Stomach (tissue), 9 donors: ENCODE measurements around the gene LAMB1. TPM values are rescaled to one million over a fixed set of nuclear protein-coding genes. Genes with fewer than 3 reads are reported as not detected.

ENCODE experiments used
- DNase-seq, 2 donors: peaks; one replicate each; pipeline versions ENCODE4 v3.0.0 to v3.0.0-alpha.2; 2013 to 2019
- H3K27ac ChIP-seq, 5 donors: fragments of 200-600 bp in 4 of 5; sonication (generic) in 4 of 5; one replicate each; pipeline ENCODE4 v1.5.1; 2013 to 2019; ENCODE audit warnings: mild to moderate bottlenecking in 1 of 5, moderate library complexity in 1 of 5
- H3K27me3 ChIP-seq, 3 donors: fragments of 200-600 bp; sonication (generic); one replicate each; pipeline ENCODE4 v1.5.1; 2017 to 2019; ENCODE audit warnings: mixed run types in 1 of 3
- H3K36me3 ChIP-seq, 4 donors: fragments of 200-600 bp; sonication (generic); 1 replicate in 3 of 4; 2 replicates in 1 of 4; pipeline ENCODE4 v1.5.1; 2016 to 2019
- H3K4me1 ChIP-seq, 4 donors: fragments of 200-600 bp; sonication (generic); one replicate each; pipeline ENCODE4 v1.5.1; 2016 to 2019
- H3K4me3 ChIP-seq, 4 donors: fragments of 200-600 bp; sonication (generic) in 3 of 4; one replicate each; pipeline ENCODE4 v1.5.1; 2016 to 2019; ENCODE audit warnings: mild to moderate bottlenecking in 1 of 4
- H3K9me3 ChIP-seq, 4 donors: fragments of 200-600 bp; sonication (generic); one replicate each; pipeline ENCODE4 v1.5.1; 2016 to 2019
- EP300 ChIP-seq: sonication (generic); formaldehyde crosslinking; IDR thresholded peaks from one replicate; pipeline ENCODE4 v1.6.1; 2017; ENCODE audit warnings: antibody characterized with exemption
- POLR2A ChIP-seq, 4 donors: fragments of 450-650 bp; IDR thresholded peaks; one replicate each; pipeline ENCODE4 v1.6.1; 2016; ENCODE audit warnings: antibody characterized with exemption in 4 of 4, control low read depth in 2 of 4, mild to moderate bottlenecking in 1 of 4, moderate library complexity in 1 of 4
- POLR2AphosphoS5 ChIP-seq, 3 donors: sonication (generic); formaldehyde crosslinking; IDR thresholded peaks; one replicate each; pipeline ENCODE4 v1.6.1; 2016; ENCODE audit warnings: antibody characterized with exemption in 3 of 3
- WGBS, 5 donors: extraction: QIAGEN DNeasy Blood & Tissue Kit in 3 of 5; methylation state at CpG; one replicate each; pipeline versions ENCODE4 v1.1.5 to v1.1.7; 2013 to 2018; 5-methylcytosine and 5-hydroxymethylcytosine counted together
- intact Hi-C: fragments of 100-400 bp; cut with DNase I; formaldehyde crosslinking; loops from one replicate; pipeline ENCODE4 v1.15.1; 2023; ENCODE audit warnings: low total_unique reads
- polyA plus RNA-seq, 3 donors: library from polyadenylated mRNA; stranded (reverse); fragments of 200-250 nt; gene quantifications; one replicate each; pipeline ENCODE4 v1.2.3, GENCODE V29; 2013
- total RNA-seq, 5 donors: library from RNA; depleted of rRNA; stranded (reverse); fragments of >200 nt; gene quantifications; one replicate each; pipeline versions ENCODE4 v1.1.0 to v1.2.3, GENCODE V29; 2014 to 2016
- TF ChIP-seq, protein P1 (sequence below), 7 experiments: fragments of 450-650 bp in 4 of 7; fragments of 200-600 bp in 3 of 7; sonication (generic) in 3 of 7; IDR thresholded peaks; one replicate each; pipeline ENCODE4 v1.5.1; 2016 to 2019; ENCODE audit warnings: antibody characterized with exemption in 7 of 7, control low read depth in 2 of 7, mild to moderate bottlenecking in 1 of 7
- donor health status: healthy with polysubstance abuse.
- donor health status: Bipolar disorder and iron deficiency.
- donor health status: healthy.

LAMB1 gene
- total and polyA plus RNA-seq, 8 donors = 50.0 to 399 (median 111) TPM

DNA sequence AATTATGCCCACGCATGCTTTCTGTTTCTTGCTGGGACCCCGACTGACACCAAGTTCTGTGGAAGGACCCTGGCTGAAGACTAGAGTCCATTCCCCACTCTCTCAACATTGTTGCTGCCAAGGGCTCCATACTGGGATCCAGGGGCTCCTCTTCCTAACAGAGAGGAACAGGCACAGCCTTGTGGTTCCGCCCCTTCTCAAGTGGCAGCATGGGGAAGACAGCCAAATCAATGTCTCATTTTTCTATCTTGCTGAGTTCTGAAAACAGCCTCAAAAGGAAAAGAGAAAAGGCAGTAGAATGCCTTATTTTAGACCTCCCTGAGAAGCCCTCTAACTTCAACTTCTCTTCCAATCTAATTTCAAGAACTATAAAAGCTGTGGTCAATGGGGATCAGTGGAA is 23.7 kb upstream of the LAMB1 start:
- TF ChIP-seq, protein P1, sequence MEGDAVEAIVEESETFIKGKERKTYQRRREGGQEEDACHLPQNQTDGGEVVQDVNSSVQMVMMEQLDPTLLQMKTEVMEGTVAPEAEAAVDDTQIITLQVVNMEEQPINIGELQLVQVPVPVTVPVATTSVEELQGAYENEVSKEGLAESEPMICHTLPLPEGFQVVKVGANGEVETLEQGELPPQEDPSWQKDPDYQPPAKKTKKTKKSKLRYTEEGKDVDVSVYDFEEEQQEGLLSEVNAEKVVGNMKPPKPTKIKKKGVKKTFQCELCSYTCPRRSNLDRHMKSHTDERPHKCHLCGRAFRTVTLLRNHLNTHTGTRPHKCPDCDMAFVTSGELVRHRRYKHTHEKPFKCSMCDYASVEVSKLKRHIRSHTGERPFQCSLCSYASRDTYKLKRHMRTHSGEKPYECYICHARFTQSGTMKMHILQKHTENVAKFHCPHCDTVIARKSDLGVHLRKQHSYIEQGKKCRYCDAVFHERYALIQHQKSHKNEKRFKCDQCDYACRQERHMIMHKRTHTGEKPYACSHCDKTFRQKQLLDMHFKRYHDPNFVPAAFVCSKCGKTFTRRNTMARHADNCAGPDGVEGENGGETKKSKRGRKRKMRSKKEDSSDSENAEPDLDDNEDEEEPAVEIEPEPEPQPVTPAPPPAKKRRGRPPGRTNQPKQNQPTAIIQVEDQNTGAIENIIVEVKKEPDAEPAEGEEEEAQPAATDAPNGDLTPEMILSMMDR (IDR thresholded peaks at IDR 0.05) = no peak
- TF ChIP-seq EP300 (no peak), POLR2AphosphoS5 (IDR thresholded peaks at IDR 0.05) (no peak), POLR2A (IDR thresholded peaks at IDR 0.05) (no peak)
- Histone ChIP-seq H3K36me3 (no peaks in the 10 kb centered on the region), H3K9me3 (no peaks in the 10 kb centered on the region), H3K4me3 (no peak overlapping the region), H3K4me1 (peaks cover 0 to 9% (median 5%) of the 10 kb centered on the region in 4 donors), H3K27ac (no peak overlapping the region), H3K27me3 (no peaks in the 10 kb centered on the region)
- 89 to 96% (median 95%) methylated on average over 3 of the region's 3 CpGs for WGBS, 5 donors
- DNase-seq = no peak
- intact Hi-C loops = no loop called here

DNA sequence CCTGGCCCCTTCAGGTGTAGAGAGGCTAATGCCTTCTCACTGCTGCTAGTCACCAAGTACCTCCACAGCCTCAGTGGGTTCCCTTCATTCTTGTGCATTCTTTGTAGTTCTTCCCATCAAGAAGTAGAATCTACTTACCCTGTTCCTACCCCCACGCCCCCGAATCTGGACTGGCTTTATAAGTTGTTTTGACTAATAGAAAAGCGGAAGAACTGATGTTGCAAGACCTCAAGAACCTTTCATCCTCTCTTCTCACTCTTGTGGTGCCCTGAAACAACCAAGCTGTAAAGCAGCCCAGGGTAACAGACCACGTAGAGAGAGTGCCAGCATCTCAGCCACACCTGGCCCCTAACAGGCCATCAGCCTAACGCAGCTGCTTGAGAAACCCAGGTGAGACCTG is 23.2 kb upstream of the LAMB1 start:
- peaks cover 0 to 9% (median 5%) of the 10 kb centered on the region in 4 donors for H3K4me1 ChIP-seq
- H3K27ac ChIP-seq = no peak overlapping the region
- DNase-seq = no peak
- 90 to 95% (median 94%) methylated on average over 5 of the region's 5 CpGs for WGBS, 5 donors
- TF ChIP-seq EP300 (no peak), POLR2AphosphoS5 (IDR thresholded peaks at IDR 0.05) (no peak), POLR2A (IDR thresholded peaks at IDR 0.05) (no peak)
- TF ChIP-seq, protein P1 (IDR thresholded peaks at IDR 0.05) = no peak
- no peaks in the 10 kb centered on the region for H3K9me3 ChIP-seq
- H3K27me3 ChIP-seq = no peaks in the 10 kb centered on the region
- no peaks in the 10 kb centered on the region for H3K36me3 ChIP-seq
- intact Hi-C loops = no loop called here
- H3K4me3 ChIP-seq = no peak overlapping the region

DNA sequence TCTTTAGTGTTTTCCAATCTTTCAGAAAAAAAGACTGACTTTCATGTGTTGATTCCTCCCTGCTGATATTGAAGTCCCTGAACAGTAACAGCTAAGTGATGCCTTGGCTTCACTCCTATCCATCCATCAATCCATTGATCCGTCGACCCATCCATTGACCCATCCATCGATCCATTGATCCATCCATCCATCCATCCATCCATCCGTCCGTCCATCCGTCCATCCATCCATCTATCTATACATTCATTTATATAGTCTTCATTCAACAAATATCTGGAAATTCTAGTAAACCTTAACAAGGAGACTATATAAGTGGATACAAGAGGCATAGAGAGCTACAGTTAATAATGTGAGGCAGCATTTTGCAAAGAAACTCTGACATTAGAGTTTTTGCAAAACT is 21.6 kb upstream of the LAMB1 start:
- H3K27me3 ChIP-seq = no peaks in the 10 kb centered on the region
- no peak for DNase-seq
- no peaks in the 10 kb centered on the region for H3K9me3 ChIP-seq
- peaks cover 0 to 9% (median 5%) of the 10 kb centered on the region in 4 donors for H3K4me1 ChIP-seq
- WGBS, 5 donors = 90 to 94% (median 92%) methylated on average over 6 of the region's 6 CpGs
- no peak overlapping the region for H3K4me3 ChIP-seq
- no peak overlapping the region for H3K27ac ChIP-seq
- no peaks in the 10 kb centered on the region for H3K36me3 ChIP-seq
- TF ChIP-seq POLR2A (IDR thresholded peaks at IDR 0.05) (no peak), EP300 (no peak), POLR2AphosphoS5 (IDR thresholded peaks at IDR 0.05) (no peak)
- TF ChIP-seq, protein P1 (IDR thresholded peaks at IDR 0.05) = no peak
- intact Hi-C loops = no loop called here

DNA sequence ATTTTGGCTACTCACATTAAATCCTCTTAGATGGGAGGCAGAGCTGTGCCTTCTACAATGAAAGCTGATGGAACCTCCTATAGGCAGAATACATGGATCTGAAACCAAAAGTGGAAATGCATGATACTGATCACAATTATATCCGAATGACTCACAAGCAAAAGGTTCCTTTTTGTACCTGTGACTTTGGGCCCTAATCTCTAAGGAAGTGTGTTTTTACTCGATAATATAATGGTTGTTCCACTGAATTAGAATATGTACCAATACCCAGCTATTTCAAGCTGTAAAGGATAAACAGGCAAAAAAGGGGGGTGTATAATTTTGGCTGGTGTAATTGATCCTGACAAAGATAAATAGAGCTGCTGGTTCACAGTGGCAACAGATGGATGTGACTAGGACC is 17.6 kb upstream of the LAMB1 start:
- Histone ChIP-seq H3K9me3 (no peaks in the 10 kb centered on the region), H3K4me3 (no peak overlapping the region), H3K36me3 (no peaks in the 10 kb centered on the region), H3K27ac (no peak overlapping the region), H3K27me3 (no peaks in the 10 kb centered on the region), H3K4me1 (peaks cover 0 to 17% (median 8%) of the 10 kb centered on the region in 4 donors)
- intact Hi-C loops = no loop called here
- DNase-seq = no peak
- WGBS, 5 donors = 37 to 68% (median 49%) methylated on average over 2 of the region's 2 CpGs
- TF ChIP-seq POLR2AphosphoS5 (IDR thresholded peaks at IDR 0.05) (peak in 1 of 3 donors; percentile 38), POLR2A (IDR thresholded peaks at IDR 0.05) (no peak), EP300 (no peak)
- TF ChIP-seq, protein P1 (IDR thresholded peaks at IDR 0.05) = no peak
